Aorta (tissue), 5 donors: ENCODE data around the gene DCAF4. TPM values are rescaled to one million over a fixed set of nuclear protein-coding genes. Genes with fewer than 3 reads are reported as not detected.

Experiments
- ATAC-seq: fragments of 200-7000 bp; cut with Tn5 transposase; one replicate; pipeline ENCODE4 v1.9.1; 2022; ENCODE audit warnings: moderate library complexity; ENCODE audit not compliant: low FRiP score
- DNase-seq, 2 donors: peaks; one replicate each; pipeline ENCODE4 v3.0.0-alpha.2; 2020
- H3K27ac ChIP-seq, 2 donors: one replicate each; pipeline ENCODE4 v1.5.1; 2013; ENCODE audit warnings: low read length in 2 of 2, mild to moderate bottlenecking in 2 of 2, moderate library complexity in 2 of 2, control low read depth in 1 of 2, inconsistent platforms in 1 of 2, low read depth in 1 of 2
- H3K27me3 ChIP-seq, 2 donors: one replicate each; pipeline ENCODE4 v1.6.1; 2013; ENCODE audit warnings: control low read depth in 1 of 2, low read length in 1 of 2, mild to moderate bottlenecking in 1 of 2, moderate library complexity in 1 of 2; ENCODE audit not compliant: insufficient read depth in 2 of 2, control insufficient read depth in 1 of 2
- H3K36me3 ChIP-seq, 2 donors: one replicate each; pipeline ENCODE4 v1.6.1; 2013; ENCODE audit warnings: control low read depth in 1 of 2, low read length in 1 of 2, mild to moderate bottlenecking in 1 of 2; ENCODE audit not compliant: insufficient read depth in 2 of 2, control insufficient read depth in 1 of 2
- H3K4me1 ChIP-seq, 2 donors: one replicate each; pipeline ENCODE4 v1.6.1; 2013; ENCODE audit warnings: low read length in 2 of 2, control low read depth in 1 of 2, mild to moderate bottlenecking in 1 of 2, moderate library complexity in 1 of 2; ENCODE audit not compliant: insufficient read depth in 2 of 2, control insufficient read depth in 1 of 2
- H3K4me3 ChIP-seq, 2 donors: one replicate each; pipeline ENCODE4 v1.5.1; 2013; ENCODE audit warnings: low read length in 2 of 2, control low read depth in 1 of 2, mild to moderate bottlenecking in 1 of 2
- H3K9me3 ChIP-seq: one replicate; pipeline ENCODE4 v1.6.1; 2013; ENCODE audit warnings: mild to moderate bottlenecking, low read length; ENCODE audit not compliant: control insufficient read depth
- WGBS, 2 donors: extraction: QIAGEN DNeasy Blood & Tissue Kit; methylation state at CpG; one replicate each; pipeline ENCODE4 v1.1.7; 2013; 5-methylcytosine and 5-hydroxymethylcytosine counted together
- intact Hi-C, 2 donors: fragments of 100-400 bp; cut with DNase I; formaldehyde crosslinking; loops; one replicate each; pipeline versions ENCODE4 v1.14.2 to v1.15.0; 2022
- polyA plus RNA-seq, 2 donors: library from polyadenylated mRNA; stranded (reverse); fragments of 200-250 nt; gene quantifications; one replicate each; pipeline ENCODE4 v1.2.3, GENCODE V29; 2013
- total RNA-seq, 2 donors: library from RNA; stranded (reverse); fragmentation: NEBNext Ultra II Directional; extraction: Animal tissue kit (Norgen Biotek cat#: 25700); gene quantifications; one replicate each; pipeline ENCODE4 v1.2.1, GENCODE V29; 2021
- donor health status: healthy with polysubstance abuse.
- donor health status: Bipolar disorder and iron deficiency.
- donor health status: DM: no; HTN: no; CAD: no.
- donor health status: DM: no; HTN: no; CAD: no.
- donor health status: DM: yes; HTN: yes; CAD: no.

DCAF4 gene
- total and polyA plus RNA-seq, 4 donors = 4.6 to 15.7 (median 9.3) TPM

GRCh38 chr14:72962829-72963312 is 36.6 kb downstream of the DCAF4 start:
- Histone ChIP-seq H3K4me1 (no peaks in the 10 kb centered on the region), H3K4me3 (no peak overlapping the region), H3K36me3 (peaks cover 0 to 6% of the 10 kb centered on the region in 2 donors), H3K9me3 (no peaks in the 10 kb centered on the region), H3K27ac (no peak overlapping the region), H3K27me3 (no peaks in the 10 kb centered on the region)
- intact Hi-C loops = no loop called here
- 66 to 68% methylated on average over 6 of the region's 6 CpGs for WGBS, 2 donors
- ATAC-seq (no peak), DNase-seq (no peak)

DNA sequence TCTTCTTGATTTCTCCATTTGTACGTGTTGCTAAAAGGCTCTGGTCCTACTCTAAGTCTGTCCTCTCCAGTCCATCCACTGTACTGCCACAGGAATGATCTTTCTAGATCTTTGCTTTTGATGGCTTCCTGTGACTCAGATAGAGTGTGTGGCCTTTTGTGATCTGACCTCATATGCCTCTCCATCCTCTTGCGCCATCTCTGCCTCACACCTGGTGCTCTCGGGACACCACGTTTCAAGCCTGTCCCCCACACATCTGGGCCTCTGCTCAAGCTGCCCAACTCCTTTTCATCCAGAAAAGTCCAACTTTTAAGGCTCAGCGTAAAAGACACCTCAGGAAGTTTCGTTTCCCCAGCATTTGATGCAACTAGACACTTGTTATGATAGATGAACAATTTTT is 39.0 kb downstream of the DCAF4 start:
- Histone ChIP-seq H3K9me3 (no peaks in the 10 kb centered on the region), H3K27ac (no peak overlapping the region), H3K4me1 (no peaks in the 10 kb centered on the region), H3K36me3 (peaks cover 0 to 6% of the 10 kb centered on the region in 2 donors), H3K27me3 (no peaks in the 10 kb centered on the region), H3K4me3 (no peak overlapping the region)
- ATAC-seq (no peak), DNase-seq (no peak)
- WGBS, 2 donors = 80 to 89% methylated on average over 6 of the region's 6 CpGs
- intact Hi-C loops = no loop called here

DNA sequence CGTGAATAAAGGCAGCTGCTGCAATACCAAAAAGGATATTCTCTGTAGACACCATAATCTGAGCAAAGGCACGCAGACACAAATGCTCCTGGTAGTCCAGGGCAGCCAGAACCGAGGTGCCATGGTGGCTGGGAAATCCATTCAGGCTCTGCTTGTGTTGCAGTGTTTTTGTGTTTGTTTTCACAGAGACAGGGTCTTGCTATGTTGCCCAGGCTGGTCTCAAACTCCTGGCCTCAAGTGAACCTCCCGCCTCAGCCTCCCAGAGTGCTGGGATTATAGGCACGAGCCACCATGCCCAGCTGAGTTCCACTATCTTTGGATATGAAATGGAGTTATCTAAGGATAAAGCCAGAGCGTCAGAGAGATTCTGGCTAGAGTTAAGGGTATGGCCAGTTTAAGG is 39.8 kb downstream of the DCAF4 start:
- Histone ChIP-seq H3K36me3 (peaks cover 0 to 9% of the 10 kb centered on the region in 2 donors), H3K9me3 (no peaks in the 10 kb centered on the region), H3K27me3 (no peaks in the 10 kb centered on the region), H3K4me1 (no peaks in the 10 kb centered on the region), H3K4me3 (no peak overlapping the region), H3K27ac (no peak overlapping the region)
- DNase-seq (no peak), ATAC-seq (no peak)
- intact Hi-C loops = no loop called here
- WGBS, 2 donors = 86 to 87% methylated on average over 6 of the region's 6 CpGs

GRCh38 chr14:72968316-72968715 is 42.1 kb downstream of the DCAF4 start:
- no peak overlapping the region for H3K27ac ChIP-seq
- peaks cover 0 to 13% of the 10 kb centered on the region in 2 donors for H3K36me3 ChIP-seq
- intact Hi-C loops = no loop called here
- no peaks in the 10 kb centered on the region for H3K27me3 ChIP-seq
- WGBS, 2 donors = 92 to 97% methylated on average over 5 of the region's 5 CpGs
- H3K9me3 ChIP-seq = no peaks in the 10 kb centered on the region
- ATAC-seq = no peak
- no peak overlapping the region for H3K4me3 ChIP-seq
- no peaks in the 10 kb centered on the region for H3K4me1 ChIP-seq
- no peak for DNase-seq

DNA sequence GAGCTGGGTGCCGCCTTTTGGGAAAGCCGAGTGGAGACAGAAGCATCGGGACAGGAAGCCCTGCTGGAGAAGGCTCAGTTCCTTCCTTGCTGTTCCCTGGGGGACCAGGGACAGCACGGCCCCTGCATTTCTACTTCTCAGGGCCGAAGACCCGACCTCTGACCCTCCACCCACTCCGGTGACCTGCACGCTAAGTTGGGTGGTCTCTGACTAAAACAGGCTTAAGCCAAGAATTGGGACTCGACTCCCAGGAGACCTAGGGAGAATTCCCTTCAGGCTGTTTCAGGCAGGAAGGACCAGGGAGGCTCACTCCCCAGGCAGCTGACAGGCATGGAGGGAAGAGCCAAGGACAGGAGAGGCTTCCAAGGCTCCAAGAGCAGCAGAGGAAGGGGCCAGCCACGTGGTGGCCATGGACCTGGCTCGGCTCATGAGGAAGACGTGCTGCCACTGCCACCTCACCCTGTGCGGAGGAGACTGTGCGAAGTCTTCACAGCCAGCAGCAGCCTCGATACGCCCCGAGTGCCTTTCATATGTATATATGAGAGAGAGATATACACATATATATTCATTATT is 43.9 kb downstream of the DCAF4 start:
- WGBS, 2 donors = 82 to 83% methylated on average over 17 of the region's 17 CpGs
- H3K4me3 ChIP-seq = no peak overlapping the region
- no peaks in the 10 kb centered on the region for H3K27me3 ChIP-seq
- no peaks in the 10 kb centered on the region for H3K9me3 ChIP-seq
- H3K36me3 ChIP-seq = peaks cover 0 to 23% of the 10 kb centered on the region in 2 donors
- H3K4me1 ChIP-seq = no peaks in the 10 kb centered on the region
- intact Hi-C loops = no loop called here
- no peak overlapping the region for H3K27ac ChIP-seq
- ATAC-seq (no peak), DNase-seq (no peak)

DNA sequence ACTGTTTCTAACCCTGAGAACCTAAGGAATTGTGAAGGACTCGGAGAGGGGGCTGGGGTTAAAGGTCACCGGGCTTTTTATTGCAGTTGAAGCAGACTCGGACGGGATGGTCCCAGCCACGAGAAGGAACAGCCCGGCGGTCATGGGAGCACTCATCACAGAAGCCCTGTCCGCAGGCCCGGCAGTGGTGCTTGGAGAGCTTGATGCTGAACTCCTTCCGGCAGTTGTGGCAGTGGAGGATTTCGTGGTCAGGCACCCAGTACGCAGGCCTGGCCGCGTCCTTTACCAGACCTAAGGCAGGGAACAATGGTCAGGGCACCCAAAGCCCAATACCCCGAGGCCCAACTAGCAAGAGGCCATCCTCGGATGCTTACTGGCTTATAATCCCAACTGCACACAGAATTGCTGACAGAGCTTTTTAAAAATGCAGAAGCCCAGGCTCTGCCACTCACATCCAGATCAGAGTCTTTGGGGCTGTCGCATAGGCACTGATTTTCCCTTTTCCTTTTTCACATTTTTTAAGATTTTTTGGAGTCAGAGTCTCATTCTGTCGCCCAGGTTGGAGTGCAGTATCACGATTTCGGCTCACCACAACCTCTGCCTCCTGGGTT is 44.7 kb downstream of the DCAF4 start:
- intact Hi-C loops = no loop called here
- Histone ChIP-seq H3K9me3 (no peaks in the 10 kb centered on the region), H3K4me3 (no peak overlapping the region), H3K36me3 (peaks cover 0 to 28% of the 10 kb centered on the region in 2 donors), H3K27me3 (no peaks in the 10 kb centered on the region), H3K27ac (no peak overlapping the region), H3K4me1 (no peaks in the 10 kb centered on the region)
- ATAC-seq (no peak), DNase-seq (no peak)
- 84 to 90% methylated on average over 20 of the region's 20 CpGs for WGBS, 2 donors

- DNase-seq (no peak), ATAC-seq (no peak)
- no peaks in the 10 kb centered on the region for H3K4me1 ChIP-seq
- peaks cover 3 to 32% of the 10 kb centered on the region in 2 donors for H3K36me3 ChIP-seq
- no peak overlapping the region for H3K4me3 ChIP-seq
- no peaks in the 10 kb centered on the region for H3K27me3 ChIP-seq
- 85 to 89% methylated on average over 12 of the region's 12 CpGs for WGBS, 2 donors
- no peaks in the 10 kb centered on the region for H3K9me3 ChIP-seq
- H3K27ac ChIP-seq = no peak overlapping the region
- intact Hi-C loops = no loop called here
Observed at GRCh38 chr14:72974661-72975060, 48.4 kb downstream of the DCAF4 start.

DNA sequence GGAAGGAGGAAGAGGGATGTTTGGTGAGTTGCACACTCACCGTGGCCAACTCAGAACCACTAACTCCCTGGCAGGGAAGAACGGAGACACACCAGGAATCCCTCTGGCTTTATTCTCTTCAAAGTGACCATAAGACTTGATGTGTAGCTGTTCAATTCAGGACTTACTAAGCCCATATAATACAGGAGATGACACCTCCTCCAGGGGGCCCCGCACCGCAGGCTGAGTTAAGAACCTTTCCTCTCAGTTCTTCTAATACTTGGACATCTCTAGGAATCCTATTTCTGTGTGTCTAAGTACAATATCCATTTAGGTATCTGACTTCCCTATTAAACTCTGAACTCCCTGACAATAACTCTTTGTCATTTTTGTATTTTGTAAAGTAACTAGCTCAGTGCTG is 49.5 kb downstream of the DCAF4 start:
- DNase-seq = no peak
- H3K27me3 ChIP-seq = no peaks in the 10 kb centered on the region
- H3K27ac ChIP-seq = no peak overlapping the region
- H3K9me3 ChIP-seq = no peaks in the 10 kb centered on the region
- ATAC-seq = no peak
- H3K4me1 ChIP-seq = no peaks in the 10 kb centered on the region
- peaks cover 3 to 28% of the 10 kb centered on the region in 2 donors for H3K36me3 ChIP-seq
- intact Hi-C loops = no loop called here
- WGBS, 2 donors = 94 to 95% methylated on average over 4 of the region's 4 CpGs
- H3K4me3 ChIP-seq = no peak overlapping the region

- Histone ChIP-seq H3K9me3 (no peaks in the 10 kb centered on the region), H3K27ac (no peak overlapping the region), H3K27me3 (no peaks in the 10 kb centered on the region), H3K36me3 (peaks cover 3 to 22% of the 10 kb centered on the region in 2 donors), H3K4me1 (no peaks in the 10 kb centered on the region), H3K4me3 (no peak overlapping the region)
- ATAC-seq = no peak
- intact Hi-C loops = no loop called here
- no peak for DNase-seq
- 89 to 90% methylated on average over 9 of the region's 9 CpGs for WGBS, 2 donors
Observed at GRCh38 chr14:72978856-72979255, 52.6 kb downstream of the DCAF4 start.
